HepG2 (cell line): Measurements from ENCODE around the gene PIM3. TPM values are rescaled to one million over a fixed set of nuclear protein-coding genes. Genes with fewer than 3 reads are reported as not detected.

Experiments used
- ATAC-seq: fragments of 200-7000 bp; cut with Tn5 transposase; 3 replicates; pipeline ENCODE4 v1.9.1; 2020; ENCODE audit warnings: mild to moderate bottlenecking, moderate library complexity
- BruUV-seq: library from RNA; stranded (reverse); fragments of 400-500 nt; replicated peaks from 2 replicates; lab custom pipeline; 2021; lab: Mats Ljungman, UMichigan
- CTCF ChIA-PET: fragments of 300-600 bp; formaldehyde crosslinking; extraction: SDS; loops from one replicate; lab custom pipeline; 2021; ENCODE audit warnings: low total read pairs, inconsistent platforms, low intra/inter-chr PET ratio; lab: Yijun Ruan, JAX
- POLR2A ChIA-PET: fragments of 350-600 bp; sonication (Branson Sonifier 250); formaldehyde crosslinking; loops from one replicate; lab custom pipeline; 2020; ENCODE audit warnings: antibody characterized with exemption, inconsistent platforms; lab: Yijun Ruan, JAX
- DNase-seq: peaks from one replicate; pipeline ENCODE4 v3.0.0-alpha.2; 2015; ENCODE audit warnings: low spot score
- FAIRE-seq: peaks from 3 replicates; lab custom pipeline; 2011; peaks lifted over from hg19 to GRCh38; lab: Jason Lieb, UNC
- H2AFZ ChIP-seq: one replicate; pipeline ENCODE4 v1.6.1; 2011; ENCODE audit warnings: low read length, inconsistent platforms
- H3K27ac ChIP-seq: fragments of 300-600 bp; 3 replicates; pipeline ENCODE4 v1.8.0; 2011; ENCODE audit warnings: mixed run types, mild to moderate bottlenecking, mixed read lengths, low read length, inconsistent platforms; ENCODE audit not compliant: insufficient read depth; ENCODE audit errors: extremely low read length
- H3K27me3 ChIP-seq, 2 experiments: fragments of 200-600 bp in 1 of 2; 2 replicates in 1 of 2; 3 replicates in 1 of 2; pipeline versions ENCODE4 v1.6.0 to v1.8.0; 2011; ENCODE audit warnings: low read length in 2 of 2, mild to moderate bottlenecking in 2 of 2, moderate library complexity in 2 of 2, inconsistent platforms in 1 of 2; ENCODE audit not compliant: insufficient read depth in 2 of 2, control insufficient read depth in 1 of 2
- H3K36me3 ChIP-seq, 2 experiments: fragments of 200-600 bp in 1 of 2; replicated peaks in 1 of 2; 2 replicates in 1 of 2; 3 replicates in 1 of 2; pipeline versions ENCODE4 v1.5.1 to v1.8.0; 2011; ENCODE audit warnings: low read length in 2 of 2, inconsistent platforms in 1 of 2; ENCODE audit not compliant: insufficient read depth in 2 of 2, control insufficient read depth in 1 of 2
- H3K4me1 ChIP-seq: 2 replicates; pipeline ENCODE4 v1.5.1; 2012; ENCODE audit warnings: low read length, inconsistent platforms; ENCODE audit not compliant: insufficient read depth
- H3K4me2 ChIP-seq: 2 replicates; pipeline ENCODE4 v1.6.0; 2011; ENCODE audit warnings: low read depth, low read length, inconsistent platforms
- H3K4me3 ChIP-seq, 3 experiments: fragments of 200-600 bp in 1 of 3; sonication (generic), shearing (Covaris generic) in 1 of 3; replicated peaks in 1 of 3; 2 replicates each; pipeline ENCODE4 v1.5.1; 2011 to 2016; ENCODE audit warnings: low read length in 3 of 3, inconsistent platforms in 2 of 3, low read depth in 2 of 3, mild to moderate bottlenecking in 2 of 3, control low read depth in 1 of 3, mixed read lengths in 1 of 3; ENCODE audit not compliant: insufficient read depth in 1 of 3
- H3K79me2 ChIP-seq: one replicate; pipeline ENCODE4 v1.6.1; 2011; ENCODE audit warnings: low read length, inconsistent platforms; ENCODE audit not compliant: insufficient read depth
- H3K9ac ChIP-seq: 2 replicates; pipeline ENCODE4 v1.6.0; 2011; ENCODE audit warnings: mild to moderate bottlenecking, low read depth, low read length, inconsistent platforms; ENCODE audit not compliant: insufficient read depth
- H3K9me3 ChIP-seq: 2 replicates; pipeline ENCODE4 v1.5.1; 2012; ENCODE audit warnings: mild to moderate bottlenecking, low read length
- H4K20me1 ChIP-seq: 2 replicates; pipeline ENCODE4 v1.6.0; 2011; ENCODE audit warnings: inconsistent platforms, mild to moderate bottlenecking, low read length, moderate library complexity; ENCODE audit not compliant: insufficient read depth
- ADNP ChIP-seq: sonication (generic); formaldehyde crosslinking; IDR thresholded peaks from 2 replicates; pipeline ENCODE4 v1.4.0; 2020; ENCODE audit warnings: missing genetic modification reagents
- ARID2 ChIP-seq: sonication (generic); formaldehyde crosslinking; IDR thresholded peaks from 2 replicates; pipeline ENCODE4 v1.8.1; 2022; ENCODE audit warnings: mild to moderate bottlenecking, missing genetic modification reagents, borderline replicate concordance
- ATF1 ChIP-seq: IDR thresholded peaks from 2 replicates; pipeline ENCODE4 v1.6.1; 2016; ENCODE audit warnings: mild to moderate bottlenecking, control low read depth
- BORCS8-MEF2B ChIP-seq: sonication (generic); formaldehyde crosslinking; IDR thresholded peaks from 2 replicates; pipeline ENCODE4 v1.8.0; 2022; ENCODE audit warnings: mild to moderate bottlenecking, missing genetic modification reagents
- CHCHD3 ChIP-seq: sonication (generic); formaldehyde crosslinking; IDR thresholded peaks from 2 replicates; pipeline ENCODE4 v1.8.0; 2022; ENCODE audit warnings: mild to moderate bottlenecking, missing genetic modification reagents, moderate library complexity
- KDM1A ChIP-seq: IDR thresholded peaks from 2 replicates; pipeline ENCODE4 v1.6.1; 2016; ENCODE audit warnings: missing compliant biosample characterization
- KLF15 ChIP-seq: sonication (generic); formaldehyde crosslinking; IDR thresholded peaks from 2 replicates; pipeline ENCODE4 v1.8.1; 2023; ENCODE audit warnings: borderline replicate concordance, mild to moderate bottlenecking, inconsistent platforms, missing genetic modification reagents, mixed read lengths
- MEIS1 ChIP-seq: sonication (generic); formaldehyde crosslinking; IDR thresholded peaks from 2 replicates; pipeline ENCODE4 v1.9.0; 2021; ENCODE audit warnings: mild to moderate bottlenecking, missing genetic modification reagents, moderate library complexity, borderline replicate concordance
- MXD4 ChIP-seq: IDR thresholded peaks from 2 replicates; pipeline ENCODE4 v1.6.1; 2016; ENCODE audit warnings: mild to moderate bottlenecking, missing biosample characterization, missing genetic modification reagents
- MXI1 ChIP-seq: IDR thresholded peaks from 3 replicates; pipeline ENCODE4 v1.6.1; 2012; ENCODE audit warnings: low read depth, low read length, inconsistent platforms, borderline replicate concordance
- NFE2L1 ChIP-seq: sonication (generic); formaldehyde crosslinking; IDR thresholded peaks from 2 replicates; pipeline ENCODE4 v1.4.0; 2020; ENCODE audit warnings: missing genetic modification reagents, mild to moderate bottlenecking, borderline replicate concordance
- NR2F1 ChIP-seq, 2 experiments: fragments of 450-650 bp in 1 of 2; formaldehyde crosslinking in 1 of 2; IDR thresholded peaks; 2 replicates each; pipeline versions ENCODE4 v1.5.0 to v1.6.1; 2016 to 2020; ENCODE audit warnings: mild to moderate bottlenecking in 1 of 2, missing compliant biosample characterization in 1 of 2, missing genetic modification reagents in 1 of 2, moderate library complexity in 1 of 2
- SATB2 ChIP-seq: sonication (generic); formaldehyde crosslinking; IDR thresholded peaks from 2 replicates; pipeline ENCODE4 v1.5.0; 2020; ENCODE audit warnings: missing genetic modification reagents
- SSRP1 ChIP-seq: IDR thresholded peaks from 2 replicates; pipeline ENCODE4 v1.6.1; 2016; ENCODE audit warnings: control low read depth
- SUZ12 ChIP-seq: fragments of 150-350 bp; IDR thresholded peaks from 2 replicates; pipeline ENCODE4 v1.6.1; 2014; ENCODE audit warnings: low read depth, low read length
- YY1 ChIP-seq: IDR thresholded peaks from 2 replicates; pipeline ENCODE4 v1.6.1; 2011; ENCODE audit warnings: low read length, low read depth, moderate library complexity, mild to moderate bottlenecking; ENCODE audit not compliant: insufficient read depth, insufficient replicate concordance
- ZC3H13 ChIP-seq: sonication (generic); formaldehyde crosslinking; IDR thresholded peaks from 2 replicates; pipeline ENCODE4 v1.8.1; 2023; ENCODE audit warnings: mild to moderate bottlenecking, missing genetic modification reagents, moderate library complexity
- ZEB1 ChIP-seq: IDR thresholded peaks from 2 replicates; pipeline ENCODE4 v1.6.1; 2012; ENCODE audit warnings: mild to moderate bottlenecking, low read depth, inconsistent platforms; ENCODE audit not compliant: insufficient replicate concordance
- ZFP41 ChIP-seq: sonication (generic); formaldehyde crosslinking; IDR thresholded peaks from 2 replicates; pipeline ENCODE4 v1.4.0; 2020; ENCODE audit warnings: mild to moderate bottlenecking, missing genetic modification reagents, borderline replicate concordance
- ZNF138 ChIP-seq: sonication (generic); formaldehyde crosslinking; IDR thresholded peaks from 2 replicates; pipeline ENCODE4 v1.5.0; 2020; ENCODE audit warnings: mild to moderate bottlenecking, low read depth, missing genetic modification reagents
- ZNF460 ChIP-seq: sonication (generic); formaldehyde crosslinking; IDR thresholded peaks from 2 replicates; pipeline ENCODE4 v1.5.1; 2020; ENCODE audit warnings: missing genetic modification reagents, mild to moderate bottlenecking, borderline replicate concordance
- ZNF891 ChIP-seq: sonication (generic); formaldehyde crosslinking; IDR thresholded peaks from 2 replicates; pipeline ENCODE4 v1.5.0; 2020; ENCODE audit warnings: mild to moderate bottlenecking, missing genetic modification reagents
- WGBS: methylation state at CpG from one replicate; pipeline ENCODE4 v1.1.6; 2017; ENCODE audit warnings: low lambda C conversion rate; 5-methylcytosine and 5-hydroxymethylcytosine counted together
- in situ Hi-C: cut with HindIII; loops from 2 replicates; pipeline ENCODE4 v1.10.0; 2017; ENCODE audit warnings: low pct_unique_long_range_greater_than_20kb; ENCODE audit not compliant: extremely low pct_ligation_motif_present
- intact Hi-C: fragments of 100-400 bp; cut with micrococcal nuclease; formaldehyde crosslinking; loops from one replicate; pipeline ENCODE4 v1.10.0; 2022; ENCODE audit not compliant: unreplicated experiment
- polyA plus RNA-seq, 8 experiments: library from polyadenylated mRNA; depleted of rRNA in 3 of 8; stranded (reverse) in 7 of 8; unstranded in 1 of 8; fragments of >200 nt; fragmentation: Illumina TruSeq in 4 of 8; extraction: Trizol in 4 of 8; gene quantifications; 2 replicates each; pipeline versions ENCODE4 v1.2.1 to v1.2.3, GENCODE V29; 2011 to 2016; ENCODE audit warnings: low read depth in 4 of 8, missing spikeins in 1 of 8, mixed read lengths in 1 of 8; ENCODE audit not compliant: insufficient read depth in 1 of 8
- total RNA-seq, 5 experiments: library from RNA; depleted of rRNA; stranded (reverse); fragments of >200 nt; fragmentation: Illumina TruSeq; extraction: Trizol; gene quantifications; 2 replicates each; pipeline ENCODE4 v1.2.3, GENCODE V29; 2016; ENCODE audit warnings: low read depth in 1 of 5

Gene PIM3
- total and polyA plus RNA-seq, 2 of the 13 experiments (the other 11 are each of a cell fraction or from before 2014, with no cell fraction given), result 21.6 to 31.2 TPM

- 0 out of 2 replicates have a peak, but pooled peaks have one; percentile 7 for TF ChIP-seq MXD4 (CRISPR knock-in tag)
- TF ChIP-seq ZNF460 (CRISPR knock-in tag), result no peak
- TF ChIP-seq NR2F1 (CRISPR knock-in tag; IDR thresholded peaks at IDR 0.05), result no peak
Measured at GRCh38 chr22:49948116-49948957, 12.2 kb upstream of the PIM3 start (continued).

DNA sequence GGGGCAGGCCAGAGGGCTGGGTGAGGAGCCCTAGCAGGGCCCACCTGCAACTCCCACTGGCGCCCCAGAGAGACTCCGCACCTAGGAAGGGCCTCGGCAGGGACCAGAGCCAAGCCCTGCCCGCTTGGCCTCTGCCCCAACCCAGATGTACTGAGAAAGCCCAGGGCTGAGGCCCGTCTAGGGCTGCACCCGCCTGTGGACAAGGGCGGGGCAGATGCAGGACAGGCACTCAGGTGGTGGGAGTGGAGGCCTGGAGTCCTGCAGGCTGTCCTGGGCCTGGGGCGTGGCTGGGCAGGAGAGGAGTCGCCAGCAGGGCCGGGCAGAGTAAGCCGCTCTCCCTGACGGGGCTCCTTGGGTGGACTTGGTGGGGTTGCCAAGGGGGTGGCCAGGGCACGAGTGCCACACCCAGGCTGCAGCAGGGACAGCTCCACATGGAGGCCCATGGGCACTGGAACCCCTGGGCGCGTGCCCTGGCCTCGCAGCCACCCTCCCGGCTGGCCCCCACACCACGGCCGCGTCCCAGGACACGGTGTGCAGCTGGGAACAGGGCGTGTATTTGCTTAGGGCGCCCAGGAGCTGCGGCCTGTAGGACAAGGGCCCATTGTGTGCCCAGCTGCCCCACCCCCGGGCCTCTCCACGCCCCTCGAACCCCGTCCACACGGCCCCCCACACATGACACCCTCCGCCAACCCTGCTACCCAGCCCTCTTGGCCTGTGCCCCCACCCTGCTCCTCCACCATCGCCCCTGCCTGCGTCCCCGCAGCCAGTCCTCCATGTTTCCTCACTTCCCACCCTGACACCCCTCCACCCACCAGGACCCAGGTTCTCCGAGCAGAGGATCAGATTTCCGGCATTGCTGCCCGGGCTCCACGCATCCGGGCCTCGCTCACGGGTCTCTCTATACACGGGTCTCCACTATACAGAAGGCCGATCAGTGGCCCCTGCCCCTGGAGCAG is 11.3 kb upstream of the PIM3 start:
- H2AFZ ChIP-seq, result no peak overlapping the region
- H3K4me3 ChIP-seq, result peak overlapping the region; percentile 60 to 74 (median 64)
- DNase-seq (peak; percentile 84), FAIRE-seq (peak; percentile 39), ATAC-seq (peak; percentile 49)
- H3K79me2 ChIP-seq, result no peaks in the 10 kb centered on the region
- intact Hi-C loops, result loop anchor here (1.0 kb wide), 1 partner anchor 11 kb away; no protein-coding TSS in a partner anchor
- H4K20me1 ChIP-seq, result no peaks in the 10 kb centered on the region
- peaks cover 95% of the 10 kb centered on the region for H3K4me1 ChIP-seq
- BruUV-seq, result no TSS peak
- H3K4me2 ChIP-seq, result peak overlapping the region; percentile 92
- no peaks in the 10 kb centered on the region for H3K9me3 ChIP-seq
- ChIA-PET POLR2A (interaction anchor here (0.9 to 18.6 kb wide), 3 partner anchors 14 to 31 kb away, joined by 3 to 722 read pairs (median 283); partner anchors contain the start of genes ALG12, CRELD2 and PIM3), CTCF (no interaction called here)
- peak overlapping the region; percentile 81 for H3K9ac ChIP-seq
- peak overlapping the region; percentile 77 for H3K27ac ChIP-seq
- WGBS, result 0% methylated on average over 14 of the region's 42 CpGs
- H3K27me3 ChIP-seq, result no peaks in the 10 kb centered on the region
- H3K36me3 ChIP-seq, result no peaks in the 10 kb centered on the region
- in situ Hi-C loops, result no loop called here
- TF ChIP-seq MXI1, result peak; percentile 8; the same call in 1 of the 3 replicates
- TF ChIP-seq ADNP (CRISPR knock-in tag), result no peak
- TF ChIP-seq NFE2L1 (CRISPR knock-in tag), result no peak
- no peak; the same call in 1 of the 2 replicates for TF ChIP-seq KLF15 (CRISPR knock-in tag)
- no peak; the same call in none of the 2 replicates for TF ChIP-seq SSRP1 (CRISPR knock-in tag)
- TF ChIP-seq YY1, result peak; percentile 65
- no peak for TF ChIP-seq CHCHD3
- TF ChIP-seq ZNF891 (CRISPR knock-in tag), result no peak; the same call in 1 of the 2 replicates
- no peak; the same call in 1 of the 2 replicates for TF ChIP-seq ZC3H13
- TF ChIP-seq MEIS1, result peak; percentile 46; the same call in 1 of the 2 replicates
- no peak for TF ChIP-seq BORCS8-MEF2B (CRISPR knock-in tag)
- no peak for TF ChIP-seq SUZ12
- peak; percentile 83 for TF ChIP-seq ZEB1
- no peak for TF ChIP-seq KDM1A (CRISPR knock-in tag)
- TF ChIP-seq ZNF138 (CRISPR knock-in tag), result no peak
- TF ChIP-seq ZFP41, result no peak
- TF ChIP-seq ARID2 (CRISPR knock-in tag), result no peak
- TF ChIP-seq ATF1, result no peak
- TF ChIP-seq SATB2 (CRISPR knock-in tag), result no peak
